ENCODE measurements around the gene RNASET2.
"Not testable (repeated sequence)": the region's sequence is repeated elsewhere in the genome, so short reads cannot be mapped to it uniquely, and the experiment has no call there.

Gene RNASET2

DNA sequence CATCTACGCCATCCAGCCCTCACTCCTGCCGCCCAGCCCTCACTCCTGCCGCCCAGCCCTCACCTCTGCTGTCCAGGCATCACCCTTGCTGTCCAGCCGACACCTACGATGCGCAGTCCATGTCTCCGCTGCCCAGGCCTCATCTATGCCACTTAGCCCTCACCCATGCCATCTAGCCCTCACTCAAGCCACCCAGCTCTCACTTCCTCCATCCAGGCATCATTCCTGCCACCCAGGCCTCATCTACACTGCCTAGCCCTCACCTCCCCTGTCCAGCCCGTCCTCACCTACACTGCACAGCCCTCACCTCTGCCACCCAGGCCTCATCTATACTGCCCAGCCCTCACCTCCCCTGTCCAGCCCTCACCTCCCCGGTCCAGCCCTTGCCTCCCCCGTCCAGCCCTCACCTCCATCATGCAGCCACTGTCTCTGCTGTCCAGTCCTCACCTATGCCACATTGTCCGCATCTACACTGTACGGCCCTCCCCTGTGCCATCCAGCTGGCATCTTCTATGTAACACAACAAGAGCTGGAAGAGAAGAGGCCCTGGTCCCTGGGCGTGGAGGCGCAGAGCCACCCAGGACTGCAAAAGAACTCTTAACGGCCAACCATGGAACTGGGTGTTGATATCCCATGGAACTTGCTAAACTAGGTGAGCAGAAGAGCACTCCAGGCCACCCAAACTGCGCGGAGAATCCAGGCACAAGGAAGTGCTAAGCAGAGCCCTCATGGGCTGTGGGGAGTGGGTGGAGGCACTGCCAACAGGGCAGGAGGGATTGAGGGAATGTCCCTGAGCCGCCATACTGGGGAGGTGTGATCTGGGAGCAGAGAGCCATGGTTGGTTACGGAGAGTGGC is 31.0 kb downstream of the RNASET2 start:
- DNase-seq: no peak

DNA sequence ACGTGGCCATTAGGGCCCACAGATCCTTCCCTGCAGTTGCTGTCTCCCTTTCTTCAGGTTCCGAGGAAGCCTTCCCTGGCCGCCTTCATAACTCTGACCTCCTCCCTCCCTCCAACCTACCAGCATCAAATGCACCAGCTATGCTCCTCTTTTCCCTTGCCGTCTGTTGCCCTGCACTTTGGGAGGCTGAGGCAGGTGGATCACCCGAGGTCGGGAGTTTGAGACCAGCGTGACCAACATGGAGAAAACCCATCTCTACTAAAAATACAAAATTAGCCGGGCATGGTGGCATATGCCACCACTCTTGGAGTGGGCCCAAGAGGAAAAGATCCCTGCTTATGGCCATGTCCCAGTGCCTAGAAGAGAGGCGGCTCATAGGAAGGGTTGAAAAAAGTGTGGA is 31.8 kb downstream of the RNASET2 start:
- no peak for DNase-seq

DNA sequence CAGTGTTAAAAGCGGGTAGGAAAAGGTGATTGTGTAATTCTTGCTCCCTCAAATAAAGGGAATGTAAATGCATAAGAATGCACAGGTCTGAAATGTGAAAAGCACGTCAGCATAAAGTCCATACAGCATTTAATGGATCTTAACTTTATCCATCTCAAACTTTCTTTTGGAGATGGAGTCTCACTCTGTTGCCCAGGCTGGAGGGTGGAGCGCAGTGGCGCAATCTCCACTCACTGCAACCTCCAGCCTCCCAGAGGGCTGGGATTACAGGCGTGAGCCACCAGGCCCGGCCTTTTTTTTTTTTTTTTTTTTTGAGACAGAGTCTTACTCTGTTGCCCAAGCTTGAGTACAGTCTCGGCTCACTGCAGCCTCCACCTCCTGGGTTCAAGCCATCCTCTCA is 33.4 kb downstream of the RNASET2 start:
- DNase-seq: no peak

DNA sequence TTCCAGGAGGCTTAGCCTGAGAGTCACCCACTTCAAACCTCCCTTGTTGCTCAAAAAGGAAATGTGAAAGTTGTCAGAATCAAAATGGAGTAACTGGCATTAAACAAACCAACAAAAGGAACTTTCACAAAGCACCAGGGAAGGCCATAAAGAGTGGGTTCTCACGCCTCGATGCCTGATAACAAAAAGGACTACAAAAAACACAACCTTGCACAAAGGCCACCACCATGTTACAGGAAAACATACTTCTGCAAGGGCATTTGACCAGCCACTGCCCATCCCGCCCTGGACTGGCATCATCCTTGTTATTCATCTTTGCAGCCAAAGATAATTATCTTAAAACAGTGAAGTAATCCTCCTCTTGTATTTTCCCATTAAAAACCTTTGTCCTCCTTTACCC is 34.8 kb downstream of the RNASET2 start:
- no peak for DNase-seq

DNA sequence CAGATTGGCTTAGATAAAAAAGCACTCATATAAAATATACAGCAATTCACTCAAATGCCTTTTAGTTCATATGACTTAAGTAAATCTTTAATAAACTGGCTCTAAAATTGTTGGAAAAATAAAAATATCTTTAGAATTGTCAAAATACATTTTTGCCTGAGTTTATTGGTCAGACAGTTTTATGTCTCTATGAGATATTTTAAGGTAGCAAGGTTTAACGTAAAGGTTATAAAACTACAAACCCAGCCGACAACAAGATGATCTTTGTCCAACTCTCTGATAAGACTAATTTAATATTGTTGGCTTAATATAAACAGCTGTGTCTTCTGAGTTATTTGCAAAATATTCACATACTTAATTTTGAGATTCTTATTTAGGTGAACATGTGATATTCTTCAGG is 39.5 kb downstream of the RNASET2 start:
- no peak for DNase-seq

DNA sequence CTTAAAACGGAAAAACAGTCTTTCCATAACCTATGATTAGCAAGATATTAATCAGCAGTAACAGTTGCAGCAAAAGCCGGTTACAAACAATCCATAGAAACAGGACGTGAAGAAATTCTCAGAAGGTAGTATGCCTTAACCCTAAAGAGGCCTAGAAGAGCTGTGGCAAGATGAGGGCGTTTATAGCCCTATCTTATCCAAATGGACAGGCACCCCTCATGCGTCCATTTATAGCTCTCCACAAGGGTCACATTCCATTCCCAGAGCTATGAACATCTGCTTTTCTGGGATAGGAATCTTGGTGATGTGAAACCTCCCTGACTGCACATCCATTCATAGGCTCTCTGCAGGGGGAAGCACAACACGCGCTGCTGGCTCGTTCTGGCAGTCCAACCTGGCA is 40.9 kb downstream of the RNASET2 start:
- not testable (repeated sequence) for DNase-seq

DNA sequence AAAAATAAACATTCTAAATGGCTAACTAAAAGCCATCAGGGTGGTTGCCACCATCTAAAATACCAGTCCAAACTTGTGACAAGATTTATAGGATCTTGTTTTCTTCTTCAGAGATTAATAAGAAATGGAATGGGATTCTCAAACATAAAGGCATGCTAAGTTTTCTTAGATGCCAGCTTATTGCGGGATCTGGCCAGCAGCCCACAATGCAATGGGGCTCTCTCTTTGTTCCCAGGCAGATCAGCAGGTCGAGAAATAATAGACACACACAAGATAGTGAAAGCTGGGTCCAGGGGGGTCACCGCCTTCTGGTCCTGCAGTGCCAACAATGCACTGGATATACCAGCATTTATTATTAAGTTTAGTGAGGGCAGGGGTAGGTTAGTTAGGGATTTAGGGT is 41.4 kb downstream of the RNASET2 start:
- DNase-seq: not testable (repeated sequence)

DNA sequence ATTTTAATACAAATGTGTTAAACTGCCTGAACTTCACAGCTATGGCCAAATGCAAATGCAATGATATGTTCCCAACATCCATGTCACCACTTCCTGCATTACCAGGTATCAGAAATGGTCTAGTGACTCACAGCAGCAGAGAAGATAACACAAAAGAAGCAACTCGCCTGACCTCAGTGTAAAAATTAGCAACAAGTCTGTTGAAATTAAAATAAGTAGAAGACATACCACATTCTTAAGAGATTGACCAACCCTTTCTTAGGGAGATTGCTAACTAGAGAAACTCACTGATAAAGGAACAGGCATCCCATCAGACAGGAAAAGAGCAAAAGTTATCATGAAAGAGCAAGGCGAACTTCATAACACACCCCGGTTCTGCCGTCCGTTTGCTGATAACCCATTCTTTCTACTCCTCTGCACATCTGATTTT is 45.1 kb downstream of the RNASET2 start:
- DNase-seq: no peak

DNA sequence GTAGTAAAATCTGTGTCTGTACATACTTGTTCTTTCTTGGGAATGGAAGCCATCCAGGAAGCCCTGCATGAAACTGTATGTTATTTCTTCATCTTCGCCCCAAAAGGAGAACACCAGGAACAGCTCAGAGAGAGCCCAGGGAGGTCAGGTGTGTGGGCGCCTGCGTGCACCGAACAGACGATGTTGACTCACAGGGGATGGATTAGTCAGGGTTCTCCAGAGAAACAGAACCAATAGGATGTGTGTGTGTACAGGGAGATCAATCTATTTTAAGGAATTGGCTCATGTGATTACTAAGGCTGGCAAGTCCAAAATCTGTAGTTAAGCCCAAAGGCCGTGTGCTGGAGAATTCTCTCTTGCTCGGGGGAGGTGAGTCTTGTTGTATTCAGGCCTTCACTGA is 45.7 kb downstream of the RNASET2 start:
- no peak for DNase-seq

DNA sequence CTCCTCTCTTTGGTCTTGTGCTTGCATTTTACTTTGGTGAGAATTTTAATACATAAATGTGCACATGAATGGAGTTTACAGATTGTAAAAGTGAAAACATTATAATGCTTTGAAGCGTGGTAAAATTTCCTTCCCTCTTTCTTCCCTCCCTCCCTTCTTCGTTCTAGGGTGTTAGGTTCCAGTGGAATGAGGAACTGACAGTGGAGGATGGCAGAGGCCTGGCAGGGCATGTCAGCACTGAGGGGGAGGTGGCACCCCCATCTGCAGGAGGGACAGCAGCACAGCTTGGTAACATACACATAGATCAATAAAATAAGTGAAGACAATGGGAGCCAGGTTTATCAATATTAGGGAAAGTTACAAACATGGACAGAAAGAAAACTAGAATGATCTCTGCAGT is 47.5 kb downstream of the RNASET2 start:
- DNase-seq: no peak

DNA sequence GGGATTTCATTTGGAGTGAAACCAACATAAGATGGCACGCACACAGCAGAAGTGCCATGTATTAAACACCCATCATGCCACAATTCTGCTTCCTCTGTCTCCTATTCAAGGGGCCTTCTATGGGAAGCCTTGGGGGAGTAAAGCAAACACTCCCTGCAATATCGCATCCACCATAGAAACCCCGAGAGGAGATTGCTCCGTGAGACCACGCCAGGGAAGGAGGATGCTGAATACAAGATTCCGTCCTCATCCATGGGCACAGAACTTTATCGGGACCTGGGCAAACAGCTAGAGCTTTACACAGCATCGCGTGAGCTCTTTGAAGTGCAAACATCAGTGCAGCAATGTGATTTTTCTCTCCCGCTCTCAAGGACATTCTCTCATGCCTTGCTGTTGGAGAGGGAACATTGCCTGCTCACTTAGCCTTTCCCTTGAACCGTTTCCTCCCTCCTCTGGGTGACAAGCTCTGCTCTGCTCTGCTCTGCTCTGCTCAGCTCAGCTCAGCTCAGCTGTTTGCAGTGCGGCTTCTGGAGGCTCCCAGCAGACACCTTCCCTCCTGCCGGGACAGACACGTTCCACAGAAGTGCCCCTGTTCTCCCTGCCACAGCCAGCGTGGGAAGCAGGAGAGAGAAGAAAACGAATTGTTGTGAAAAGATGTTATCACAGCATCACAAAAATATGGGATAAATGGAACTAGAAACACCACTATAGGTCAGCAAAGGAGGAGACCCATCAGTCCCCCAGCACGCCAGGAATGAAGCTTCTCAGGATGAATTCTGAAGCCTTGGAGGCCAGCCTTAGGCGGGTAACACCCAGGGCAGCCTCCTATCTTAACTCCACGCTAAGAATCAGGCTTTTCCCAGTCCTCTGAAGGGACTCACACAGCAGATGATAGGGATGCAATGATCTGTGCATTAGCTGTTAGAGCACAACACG is 48.2 kb downstream of the RNASET2 start:
- DNase-seq: no peak

DNA sequence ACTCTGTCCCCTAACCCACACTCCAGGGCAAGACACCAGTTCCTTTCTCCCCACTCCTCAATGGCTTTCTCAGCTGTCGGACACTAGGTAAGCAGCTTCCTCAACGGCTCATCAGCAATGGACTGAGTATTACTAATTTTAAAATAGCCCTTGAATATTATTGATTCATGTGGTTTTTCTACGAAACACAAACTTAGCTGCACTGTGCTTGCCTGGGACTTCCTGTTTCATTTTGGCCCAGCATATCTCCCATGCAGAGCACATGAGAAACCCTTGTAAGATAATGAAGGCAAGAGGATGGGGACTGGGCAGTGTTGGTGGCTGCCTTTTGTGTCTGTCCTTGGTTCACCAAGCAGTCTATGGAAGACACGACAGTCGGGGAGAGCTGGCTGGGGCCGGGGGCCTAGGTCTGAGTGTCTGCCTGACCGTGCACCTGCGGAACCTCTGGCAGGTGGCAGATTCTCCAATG is 48.9 kb downstream of the RNASET2 start:
- no peak for DNase-seq

DNA sequence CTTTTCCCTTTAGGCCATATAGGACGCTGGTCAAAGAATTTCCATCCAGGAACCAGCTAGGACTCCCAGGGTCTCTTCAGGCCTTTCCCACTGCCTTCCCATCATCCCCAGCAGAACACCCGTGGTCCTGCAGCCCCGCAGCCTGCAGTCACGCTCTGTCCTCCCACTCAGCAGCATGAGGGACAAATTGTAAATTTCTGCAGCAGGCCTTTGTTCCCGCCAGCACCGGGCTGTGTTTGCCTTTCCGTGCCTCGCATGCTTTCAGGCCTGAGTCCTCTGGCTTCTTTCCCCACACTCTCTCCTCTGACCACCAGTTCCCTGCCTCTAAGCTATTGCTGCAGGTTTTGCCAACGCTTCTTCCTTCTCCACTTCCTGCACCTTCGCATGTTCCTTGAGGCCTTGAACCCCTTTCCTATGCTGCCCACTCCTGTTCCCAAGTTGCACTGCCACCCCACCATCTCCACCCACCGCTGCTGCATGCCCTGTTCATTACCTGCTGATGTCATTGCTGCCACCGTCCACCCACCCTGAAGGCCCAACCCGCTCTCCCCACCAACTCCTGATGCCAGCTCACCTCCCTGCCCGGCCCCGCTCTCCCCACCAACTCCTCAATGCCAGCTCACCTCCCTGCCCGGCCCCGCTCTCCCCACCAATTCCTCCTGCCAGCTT is 49.8 kb downstream of the RNASET2 start:
- DNase-seq: no peak

DNA sequence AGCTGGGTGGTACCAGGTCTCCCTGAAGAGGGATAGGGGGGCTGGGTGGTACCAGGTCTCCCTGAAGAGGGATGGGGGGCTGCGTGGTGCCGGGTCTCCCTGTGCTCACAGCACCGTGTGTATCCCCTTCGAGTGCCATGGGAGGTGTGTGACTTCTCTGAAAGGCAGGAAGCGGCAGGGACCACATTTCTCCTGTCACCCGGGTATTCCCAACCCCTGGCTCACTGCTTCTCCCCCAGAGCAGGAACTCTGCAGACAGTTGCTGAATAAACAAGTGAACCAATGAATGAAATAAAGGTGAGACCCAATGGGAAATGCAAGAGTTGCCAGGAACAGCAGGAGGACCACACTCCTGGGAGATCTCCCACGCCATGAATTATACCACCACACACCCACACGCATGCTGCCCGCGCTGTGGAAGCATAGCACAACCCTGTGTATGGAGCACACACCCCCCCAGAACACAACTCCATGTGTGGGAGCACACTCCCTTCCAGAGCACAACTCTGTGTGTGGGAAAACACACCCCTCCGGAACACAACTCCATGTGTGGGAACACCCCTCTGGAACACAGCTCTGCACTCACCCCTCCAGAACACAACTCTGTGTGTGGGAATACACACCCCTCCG is 50.7 kb downstream of the RNASET2 start:
- no peak for DNase-seq

DNA sequence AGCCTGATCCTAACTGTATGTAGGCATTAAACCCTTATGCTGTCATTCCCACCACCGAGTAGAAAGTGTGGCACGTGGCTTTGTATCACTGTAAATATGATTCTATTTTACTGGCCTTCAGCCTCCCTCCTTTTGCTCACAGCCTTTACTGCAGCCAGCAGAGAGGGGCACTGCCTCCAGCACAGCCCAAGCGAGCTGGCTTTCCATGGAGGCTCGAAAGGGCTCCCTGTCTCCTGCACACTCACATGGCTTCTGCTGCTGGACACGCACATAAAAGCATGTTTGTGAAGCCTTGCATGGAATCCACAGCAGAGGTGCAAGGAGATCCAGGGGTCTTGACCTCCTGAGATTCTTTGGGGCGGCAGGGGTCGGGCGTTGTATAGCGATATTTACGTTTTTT is 51.3 kb downstream of the RNASET2 start:
- DNase-seq: no peak

DNA sequence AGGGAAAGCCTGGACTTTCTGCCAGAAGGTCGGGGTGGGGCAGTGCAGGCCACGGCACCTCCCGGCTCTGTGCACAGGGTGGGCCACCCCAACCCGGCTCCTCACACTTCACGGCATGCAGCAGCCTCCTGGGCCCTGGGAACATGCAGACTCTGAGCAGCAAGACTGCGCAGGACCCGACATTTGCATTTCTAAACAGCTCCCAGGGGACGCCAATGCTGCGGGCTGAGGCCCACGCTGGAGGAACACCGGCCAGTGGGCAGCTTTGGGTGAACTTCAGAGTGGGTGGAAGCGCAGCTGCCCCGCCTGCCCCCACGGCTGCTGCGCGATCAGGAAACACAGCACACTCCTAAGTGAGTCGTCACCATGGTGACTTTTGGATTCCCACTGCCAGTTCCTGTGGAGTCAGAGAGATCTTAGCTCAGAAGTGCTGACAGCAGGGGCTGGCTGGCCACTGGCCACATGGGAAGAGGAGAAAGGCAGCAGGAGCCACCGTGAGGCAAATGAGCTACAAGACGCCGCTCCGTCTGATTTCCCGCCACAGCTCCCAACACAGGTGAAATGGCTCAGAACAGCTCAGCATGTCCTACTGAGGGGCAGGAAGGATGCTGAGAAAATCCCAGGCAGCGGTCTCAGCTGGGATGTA is 52.1 kb downstream of the RNASET2 start:
- DNase-seq: no peak

DNA sequence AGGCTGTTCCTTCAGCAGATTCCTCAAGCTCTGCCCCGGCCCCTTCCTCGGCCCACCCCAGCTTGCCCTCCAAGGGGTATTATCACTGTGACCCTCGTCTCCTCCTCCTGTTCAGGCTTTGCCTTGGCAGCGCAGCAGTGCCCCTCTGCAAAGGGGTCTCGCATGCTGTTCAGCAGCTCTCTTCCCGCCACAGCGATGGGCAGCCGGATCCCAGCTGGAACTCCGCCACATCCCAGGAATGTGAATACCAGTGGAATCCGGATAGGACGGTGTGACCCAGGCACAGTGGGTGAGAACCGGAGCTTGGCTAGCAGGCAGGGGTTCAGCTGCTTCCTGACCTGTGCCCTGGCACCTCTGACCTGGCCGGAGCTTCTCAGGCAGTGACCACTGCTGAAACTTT is 52.9 kb downstream of the RNASET2 start:
- no peak for DNase-seq

DNA sequence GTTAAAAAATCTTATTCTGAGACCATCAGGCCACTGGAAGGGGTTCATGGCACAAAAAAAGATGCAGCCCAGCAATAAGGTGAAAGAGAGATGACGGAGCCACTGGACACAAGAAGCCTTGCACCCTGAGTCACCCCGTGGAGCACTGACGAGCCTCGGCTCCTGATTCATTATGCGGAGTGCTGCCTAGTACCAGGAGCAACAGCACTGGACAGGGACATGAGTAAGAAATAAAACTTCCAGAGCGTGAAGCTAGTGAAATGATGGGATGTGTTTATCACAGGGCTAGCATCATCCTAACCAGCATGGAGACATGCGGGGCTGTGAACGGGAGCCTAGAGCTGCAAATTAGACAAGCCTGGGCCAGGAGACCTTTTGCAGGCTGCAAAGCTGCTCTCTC is 53.3 kb downstream of the RNASET2 start:
- DNase-seq: no peak

DNA sequence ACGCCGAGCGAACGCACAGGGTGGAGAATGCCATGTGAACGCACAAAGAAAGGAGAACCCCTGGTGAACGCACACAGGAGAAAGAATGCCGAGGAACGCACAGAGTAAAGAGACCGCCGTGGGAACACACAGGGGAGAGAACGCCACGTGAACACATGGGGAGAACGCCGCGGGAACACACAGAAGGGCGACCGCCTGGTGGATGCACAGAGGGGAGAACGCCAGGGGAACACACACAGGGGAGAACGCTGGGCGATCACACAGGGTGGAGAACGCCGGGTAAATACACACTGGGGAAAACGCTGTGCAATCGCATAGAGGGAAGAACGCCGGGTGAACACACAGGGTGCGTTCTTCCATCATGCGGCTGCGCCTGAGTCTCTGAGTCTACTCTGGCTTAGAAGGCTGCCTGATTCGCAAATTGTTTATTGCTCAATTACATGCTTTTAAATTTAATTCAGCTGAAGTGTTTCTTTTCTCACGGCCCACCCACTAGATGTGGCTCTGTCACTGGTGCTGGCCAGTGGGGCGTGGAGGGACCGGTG is 54.1 kb downstream of the RNASET2 start:
- no peak for DNase-seq

DNA sequence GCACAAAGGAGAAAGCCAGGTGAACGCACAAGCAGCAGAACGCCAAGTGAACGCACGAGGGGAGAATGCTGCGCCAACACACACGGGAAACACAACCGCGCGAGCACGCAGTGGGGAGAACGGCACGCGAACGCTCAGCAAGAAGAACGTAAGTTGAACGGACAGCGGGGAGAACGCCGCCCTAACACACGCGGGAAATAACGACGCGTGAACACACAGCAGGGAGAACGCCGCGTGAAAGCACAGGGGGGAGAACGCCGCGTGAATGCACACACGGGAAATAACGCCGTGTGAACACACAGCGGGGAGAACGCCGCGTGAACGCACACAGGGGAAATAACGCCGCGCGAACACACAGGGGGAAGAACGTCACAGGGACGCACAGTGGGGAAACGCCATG is 54.7 kb downstream of the RNASET2 start:
- no peak for DNase-seq

DNA sequence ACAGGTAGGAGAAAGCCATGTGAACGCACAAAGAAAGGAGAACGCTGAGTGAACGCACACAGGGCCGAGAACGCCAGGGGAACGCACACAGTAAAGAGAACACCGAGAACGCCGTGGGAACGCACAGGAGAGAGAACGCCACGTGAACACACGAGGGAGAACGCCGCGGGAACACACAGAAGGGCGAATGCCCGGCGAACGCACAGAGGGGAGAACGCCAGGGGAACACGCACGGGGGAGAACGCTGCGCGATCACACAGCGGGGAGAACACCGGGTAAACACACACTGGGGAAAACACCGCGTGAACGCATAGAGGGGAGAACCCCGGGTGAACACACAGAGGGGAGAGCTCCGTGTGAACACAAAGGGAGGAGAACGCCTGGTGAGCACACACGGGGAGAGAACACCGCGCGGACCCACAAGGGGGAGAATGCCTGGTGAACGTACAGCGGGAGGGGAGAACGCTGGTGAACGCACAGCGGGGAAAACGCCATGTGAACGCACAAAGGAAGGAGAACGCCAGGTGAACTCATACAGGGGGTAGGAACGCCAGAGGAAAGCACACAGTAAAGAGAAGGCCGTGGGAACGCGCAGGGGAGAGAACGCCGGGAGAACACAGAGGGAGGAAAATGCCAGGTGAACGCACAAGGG is 55.3 kb downstream of the RNASET2 start:
- DNase-seq: no peak

Data from SIG-M5 (cell line).